H1 (cell line): ENCODE results near the gene FAM169A. TPM values are rescaled to one million over a fixed set of nuclear protein-coding genes. Genes with fewer than 3 reads are reported as not detected.
A peak's percentile ranks its signal among the peaks of the same experiment; 100 is the strongest.

Experiments used
- CTCF ChIA-PET: fragments of 300-600 bp; sonication (Branson Sonifier 250); formaldehyde crosslinking; loops from one replicate; lab custom pipeline; 2021; ENCODE audit not compliant: partially characterized antibody; lab: Charles Lee
- POLR2A ChIA-PET: fragments of 300-600 bp; sonication (Branson Sonifier 250); formaldehyde crosslinking; loops from one replicate; lab custom pipeline; 2021; ENCODE audit warnings: inconsistent platforms; ENCODE audit not compliant: partially characterized antibody; lab: Charles Lee
- DNase-seq, 2 experiments: peaks; one replicate each; pipeline versions ENCODE4 v3.0.0 to v3.0.0-alpha.2; 2010 to 2022; ENCODE audit warnings: low spot score in 2 of 2, low read depth in 1 of 2, mixed read lengths in 1 of 2
- FAIRE-seq: peaks from 2 replicates; lab custom pipeline; 2011; peaks lifted over from hg19 to GRCh38; lab: Jason Lieb, UNC
- H2AFZ ChIP-seq: 2 replicates; pipeline ENCODE4 v1.8.1; 2012; ENCODE audit warnings: low read length, inconsistent platforms
- H2AK5ac ChIP-seq: 2 replicates; pipeline ENCODE4 v1.6.1; 2013; ENCODE audit warnings: low read depth, low read length
- H2BK120ac ChIP-seq: replicated peaks from 2 replicates; pipeline ENCODE3; 2013; ENCODE audit warnings: low read depth, low read length, inconsistent platforms
- H2BK12ac ChIP-seq: 2 replicates; pipeline ENCODE4 v1.6.1; 2013; ENCODE audit warnings: low read depth, low read length
- H2BK15ac ChIP-seq: 2 replicates; pipeline ENCODE4 v1.6.1; 2013; ENCODE audit warnings: low read length
- H2BK20ac ChIP-seq: 2 replicates; pipeline ENCODE4 v1.6.1; 2013; ENCODE audit warnings: low read length
- H2BK5ac ChIP-seq: 2 replicates; pipeline ENCODE4 v1.6.1; 2013; ENCODE audit warnings: low read depth, low read length
- H3K14ac ChIP-seq: 2 replicates; pipeline ENCODE4 v1.6.1; 2013; ENCODE audit warnings: inconsistent platforms; ENCODE audit not compliant: insufficient read length
- H3K18ac ChIP-seq: 2 replicates; pipeline ENCODE4 v1.6.1; 2013; ENCODE audit warnings: low read length; ENCODE audit errors: extremely low read depth
- H3K23ac ChIP-seq: 2 replicates; pipeline ENCODE4 v1.6.1; 2013; ENCODE audit warnings: inconsistent platforms; ENCODE audit not compliant: insufficient read length
- H3K23me2 ChIP-seq: 2 replicates; pipeline ENCODE4 v1.6.1; 2013; ENCODE audit warnings: low read depth, low read length
- H3K27ac ChIP-seq: 2 replicates; pipeline ENCODE4 v1.6.1; 2011; ENCODE audit warnings: low read depth, low read length, inconsistent platforms
- H3K27me3 ChIP-seq, 4 experiments: replicated peaks in 1 of 4; 1 replicate in 1 of 4; 2 replicates in 3 of 4; pipeline versions ENCODE4 v1.6.1 to v1.8.1; 2011 to 2013; ENCODE audit warnings: low read length in 3 of 4, mild to moderate bottlenecking in 3 of 4, inconsistent platforms in 2 of 4, mixed read lengths in 2 of 4, moderate library complexity in 1 of 4; ENCODE audit not compliant: control insufficient read depth in 3 of 4, insufficient read depth in 3 of 4; ENCODE audit errors: extremely low read depth in 1 of 4
- H3K36me3 ChIP-seq, 4 experiments: 2 replicates each; pipeline versions ENCODE4 v1.6.1 to v1.8.1; 2011 to 2013; ENCODE audit warnings: mild to moderate bottlenecking in 4 of 4, low read length in 3 of 4, moderate library complexity in 2 of 4, control low read depth in 1 of 4, inconsistent platforms in 1 of 4; ENCODE audit not compliant: insufficient read depth in 4 of 4, control insufficient read depth in 2 of 4
- H3K4ac ChIP-seq: replicated peaks from 2 replicates; pipeline ENCODE3; 2013; ENCODE audit warnings: low read length, low read depth, mixed read lengths, inconsistent platforms; ENCODE audit not compliant: insufficient read length
- H3K4me1 ChIP-seq, 4 experiments: replicated peaks in 1 of 4; 1 replicate in 1 of 4; 2 replicates in 3 of 4; pipeline versions ENCODE4 v1.6.1 to v1.8.1; 2011 to 2013; ENCODE audit warnings: low read length in 3 of 4, inconsistent platforms in 2 of 4, mixed read lengths in 1 of 4; ENCODE audit not compliant: insufficient read depth in 4 of 4, control insufficient read depth in 3 of 4
- H3K4me2 ChIP-seq, 2 experiments: 2 replicates each; pipeline versions ENCODE4 v1.6.1 to v1.8.1; 2011 to 2013; ENCODE audit warnings: low read depth in 2 of 2, low read length in 2 of 2, control low read depth in 1 of 2, inconsistent platforms in 1 of 2, mild to moderate bottlenecking in 1 of 2; ENCODE audit not compliant: insufficient read depth in 1 of 2
- H3K4me3 ChIP-seq, 4 experiments: fragments of 200-600, 300-600 bp in 1 of 4; sonication (generic), shearing (Covaris generic), sonication (Bioruptor Twin) in 1 of 4; 2 replicates each; pipeline versions ENCODE4 v1.5.1 to v1.8.1; 2011 to 2016; ENCODE audit warnings: low read length in 4 of 4, low read depth in 3 of 4, control low read depth in 2 of 4, inconsistent platforms in 2 of 4, mild to moderate bottlenecking in 2 of 4, mixed read lengths in 1 of 4, moderate library complexity in 1 of 4; ENCODE audit not compliant: insufficient read depth in 2 of 4; ENCODE audit errors: extremely low read depth in 1 of 4
- H3K56ac ChIP-seq: replicated peaks from 2 replicates; pipeline ENCODE3; 2013; ENCODE audit warnings: low read depth, mild to moderate bottlenecking, mixed read lengths, low read length, inconsistent platforms; ENCODE audit not compliant: insufficient read length
- H3K79me1 ChIP-seq: 2 replicates; pipeline ENCODE4 v1.6.1; 2013; ENCODE audit warnings: low read depth, low read length, control low read depth
- H3K79me2 ChIP-seq, 2 experiments: 2 replicates each; pipeline versions ENCODE4 v1.6.1 to v1.8.1; 2012 to 2013; ENCODE audit warnings: low read length in 2 of 2, mild to moderate bottlenecking in 2 of 2, inconsistent platforms in 1 of 2; ENCODE audit not compliant: insufficient read depth in 2 of 2, control insufficient read depth in 1 of 2
- H3K9ac ChIP-seq, 4 experiments: replicated peaks in 1 of 4; 1 replicate in 1 of 4; 2 replicates in 3 of 4; pipeline versions ENCODE4 v1.6.1 to v1.8.1; 2011 to 2013; ENCODE audit warnings: low read depth in 3 of 4, low read length in 3 of 4, control low read depth in 2 of 4, mild to moderate bottlenecking in 2 of 4, moderate library complexity in 2 of 4, inconsistent platforms in 1 of 4; ENCODE audit errors: extremely low read depth in 1 of 4
- H3K9me3 ChIP-seq, 2 experiments: 2 replicates each; pipeline versions ENCODE4 v1.6.1 to v1.8.1; 2012 to 2013; ENCODE audit warnings: mild to moderate bottlenecking in 2 of 2, moderate library complexity in 2 of 2, control low read depth in 1 of 2, inconsistent platforms in 1 of 2, low read depth in 1 of 2, low read length in 1 of 2, mixed read lengths in 1 of 2; ENCODE audit not compliant: insufficient read depth in 2 of 2
- H4K20me1 ChIP-seq, 2 experiments: replicated peaks in 1 of 2; 2 replicates each; pipeline versions ENCODE3 to v1.8.1; 2011 to 2013; ENCODE audit warnings: inconsistent platforms in 2 of 2, low read length in 2 of 2, mild to moderate bottlenecking in 1 of 2; ENCODE audit not compliant: insufficient read depth in 2 of 2, control insufficient read depth in 1 of 2
- H4K5ac ChIP-seq: 2 replicates; pipeline ENCODE4 v1.6.1; 2013; ENCODE audit warnings: low read length, low read depth, mixed read lengths, inconsistent platforms; ENCODE audit not compliant: insufficient read length
- H4K8ac ChIP-seq: 2 replicates; pipeline ENCODE4 v1.8.0; 2013; ENCODE audit warnings: mild to moderate bottlenecking, moderate library complexity, low read length, inconsistent platforms; ENCODE audit not compliant: insufficient read depth; ENCODE audit errors: extremely low read depth
- H4K91ac ChIP-seq: replicated peaks from 2 replicates; pipeline ENCODE3; 2013; ENCODE audit warnings: low read length, mixed read lengths, inconsistent platforms; ENCODE audit not compliant: insufficient read length
- ASH2L ChIP-seq: fragments of 200-600, 300-600 bp; sonication (generic); IDR thresholded peaks from one replicate; pipeline ENCODE4 v1.7.1; 2017; ENCODE audit warnings: low read length
- ATF3 ChIP-seq: IDR thresholded peaks from 2 replicates; pipeline ENCODE4 v1.6.1; 2011; ENCODE audit warnings: low read depth, mild to moderate bottlenecking, low read length; ENCODE audit not compliant: insufficient read depth
- HDAC2 ChIP-seq, 2 experiments: fragments of 300-600 bp in 1 of 2; sonication (generic) in 1 of 2; IDR thresholded peaks; 2 replicates each; pipeline ENCODE4 v1.6.1; 2011 to 2012; ENCODE audit warnings: low read depth in 2 of 2, low read length in 2 of 2, mild to moderate bottlenecking in 2 of 2, moderate library complexity in 2 of 2, borderline replicate concordance in 1 of 2, inconsistent platforms in 1 of 2
- POLR2A ChIP-seq, 2 experiments: IDR thresholded peaks; 1 replicate in 1 of 2; 2 replicates in 1 of 2; pipeline ENCODE4 v1.6.1; 2011; ENCODE audit warnings: low read depth in 2 of 2, low read length in 2 of 2, mild to moderate bottlenecking in 2 of 2; ENCODE audit errors: control extremely low read depth in 1 of 2
- WGBS, 2 experiments: shearing (Covaris generic) in 1 of 2; methylation state at CpG; one replicate each; pipeline versions ENCODE4 v1.1.6 to v1.1.7; 2013 to 2015; ENCODE audit warnings: low lambda C conversion rate in 2 of 2, mixed read lengths in 2 of 2, inconsistent platforms in 1 of 2, low coverage in 1 of 2, missing lambda C conversion rate in 1 of 2; ENCODE audit not compliant: insufficient replicate concordance in 2 of 2, insufficient coverage in 1 of 2, insufficient read length in 1 of 2; ENCODE audit errors: extremely low coverage in 1 of 2, missing lambda C conversion rate in 1 of 2; 5-methylcytosine and 5-hydroxymethylcytosine counted together
- polyA plus RNA-seq, 7 experiments: library from polyadenylated mRNA; depleted of rRNA in 3 of 7; stranded (reverse) in 5 of 7; unstranded in 2 of 7; fragments of >200 nt in 5 of 7; fragments of 200-250 nt in 2 of 7; gene quantifications; 1 replicate in 5 of 7; 2 replicates in 1 of 7; 4 replicates in 1 of 7; pipeline versions ENCODE4 v1.2.1 to v1.2.3, GENCODE V29; 2011 to 2013; ENCODE audit warnings: missing spikeins in 2 of 7, mixed read lengths in 2 of 7
- total RNA-seq: library from RNA; stranded (reverse); fragmentation: NEBNext Ultra II Directional; extraction: Animal tissue kit (Norgen Biotek cat#: 25700); gene quantifications from 2 replicates; pipeline ENCODE4 v1.2.1, GENCODE V29; 2021

Gene FAM169A
- total and polyA plus RNA-seq, 2 of the 8 experiments (the other 6 are each of a cell fraction or from before 2014, with no cell fraction given) = 12.6 to 83.1 TPM

- DNase-seq (no peak), FAIRE-seq (no peak)
- ChIA-PET CTCF (interaction anchor here (0.6 to 1.3 kb wide), 3 partner anchors 14 to 1159 kb away, joined by 3 to 4 read pairs (median 3); no protein-coding TSS in a partner anchor), POLR2A (interaction anchor here (0.6 to 5.0 kb wide), 13 partner anchors 12 to 372 kb away, joined by 3 to 31 read pairs (median 4); partner anchors contain the start of genes GFM2 and NSA2)
- Histone ChIP-seq H4K8ac (peak overlapping the region; percentile 99), H3K79me2 (peaks cover 37 to 55% of the 10 kb centered on the region in 2 experiments), H3K23ac (peak overlapping the region; percentile 7), H3K18ac (peak overlapping the region; percentile 76), H4K20me1 (peaks cover 7 to 14% of the 10 kb centered on the region in 2 experiments), H2BK20ac (peak overlapping the region; percentile 24; the same call in 1 of the 2 replicates), H2BK12ac (peak overlapping the region; percentile 95; the same call in 1 of the 2 replicates), H2AFZ (peak overlapping the region; percentile 78; the same call in 1 of the 2 replicates), H2AK5ac (peak overlapping the region; percentile 65; the same call in 1 of the 2 replicates), H2BK15ac (no peak overlapping the region), H3K9ac (peak overlapping the region; percentile 85 to 99 (median 95)), H3K4ac (peak overlapping the region; percentile 100), H3K14ac (peak overlapping the region; percentile 4), H3K4me3 (peak overlapping the region; percentile 90 to 99 (median 92)), H3K56ac (peak overlapping the region; percentile 93), H3K4me2 (peak overlapping the region; percentile 65 to 91), H3K27me3 (no peaks in the 10 kb centered on the region), H2BK5ac (peak overlapping the region; percentile 96), H4K5ac (peak overlapping the region; percentile 98), H3K23me2 (peaks cover 7% of the 10 kb centered on the region), H3K27ac (peak overlapping the region; percentile 93), H3K4me1 (peaks cover 2 to 31% (median 18%) of the 10 kb centered on the region in 4 experiments; a peak in 6 of 7 replicates), H2BK120ac (peak overlapping the region; percentile 95), H3K36me3 (no peaks in the 10 kb centered on the region; a peak in 2 of 8 replicates), H3K79me1 (peaks cover 3% of the 10 kb centered on the region; the same call in 1 of the 2 replicates), H4K91ac (peak overlapping the region; percentile 98), H3K9me3 (no peaks in the 10 kb centered on the region)
- TF ChIP-seq POLR2A (IDR thresholded peaks at IDR 0.05; ENCODE audit: control extremely low read depth in 1 of 2, low read depth in 2 of 2, low read length in 2 of 2) (peak in 1 of 2 experiments; percentile 36; a peak in 1 of 3 replicates), ATF3 (no peak), ASH2L (peak; percentile 45), HDAC2 (IDR thresholded peaks at IDR 0.05; ENCODE audit: borderline replicate concordance in 1 of 2, low read depth in 2 of 2, low read length in 2 of 2) (0 out of 4 replicates have a peak, but pooled peaks of 1 of the 2 experiments have one; percentile 23)
- 1% methylated on average over 23 of the region's 23 CpGs; no CpG with 5 or more reads in 1 of the 2 experiments for WGBS, 2 experiments
Observed at GRCh38 chr5:74865256-74865803, 857 bp downstream of the FAM169A start.
